ENCODE results near the gene PLEKHG3. TPM values are rescaled to one million over a fixed set of nuclear protein-coding genes. Genes with fewer than 3 reads are reported as not detected.
"Not testable (repeated sequence)": the region's sequence is repeated elsewhere in the genome, so short reads cannot be mapped to it uniquely, and the experiment has no call there.

PLEKHG3 gene
- total and polyA plus RNA-seq, 4 experiments from 2014 or later: 10.8 to 62.6 (median 54.9) TPM

GRCh38 chr14:64685371-64686281, 18.6 kb upstream of the PLEKHG3 start:
- Mint-ChIP-seq H3K9me3 (peaks cover 0 to 2% (median 0%) of the 10 kb centered on the region in 8 donors), H3K4me3 (no peak overlapping the region), H3K4me1 (peaks cover 27 to 52% (median 35%) of the 10 kb centered on the region in 4 donors), H3K36me3 (no peaks in the 10 kb centered on the region), H3K27ac (peak overlapping the region in 4 of 7 donors; percentile 5 to 74 (median 28)), H3K27me3 (no peaks in the 10 kb centered on the region)
- Histone ChIP-seq H3K4me1 (ENCODE audit: insufficient read depth, low read length) (peaks cover 26% of the 10 kb centered on the region), H3K4me3 (ENCODE audit: low read length in 2 of 2) (no peak overlapping the region), H3K27me3 (ENCODE audit: insufficient read depth, low read length) (no peaks in the 10 kb centered on the region), H3K36me3 (ENCODE audit: insufficient read depth, low read length) (no peaks in the 10 kb centered on the region), H3K27ac (ENCODE audit: low read depth, low read length) (no peak overlapping the region), H3K9me3 (ENCODE audit: control insufficient read depth in 1 of 2, low read length in 2 of 2) (no peaks in the 10 kb centered on the region)
- intact Hi-C loops (cut with micrococcal nuclease): loop anchor here (5.0 kb wide), 1 partner anchor 72 kb away; no protein-coding TSS in a partner anchor
- ChIA-PET POLR2A (ENCODE audit: partially characterized antibody) (interaction anchor here (1.1 kb wide), 1 partner anchor 13 kb away, joined by 3 read pairs; no protein-coding TSS in a partner anchor), CTCF (ENCODE audit: partially characterized antibody) (interaction anchor here (1.2 kb wide), 2 partner anchors 9 to 13 kb away, joined by 3 to 4 read pairs; no protein-coding TSS in a partner anchor)
- no peak for DNase-seq

- Mint-ChIP-seq H3K9me3 (peaks cover 0 to 2% (median 0%) of the 10 kb centered on the region in 8 donors), H3K27me3 (no peaks in the 10 kb centered on the region), H3K27ac (peak overlapping the region in 2 of 7 donors; percentile 5 to 74), H3K36me3 (no peaks in the 10 kb centered on the region), H3K4me3 (no peak overlapping the region), H3K4me1 (peaks cover 27 to 52% (median 36%) of the 10 kb centered on the region in 4 donors)
- no peaks in the 10 kb centered on the region for H3K9me3 ChIP-seq (ENCODE audit: control insufficient read depth in 1 of 2, low read length in 2 of 2)
- H3K4me1 ChIP-seq (ENCODE audit: insufficient read depth, low read length): peaks cover 26% of the 10 kb centered on the region
- no peak overlapping the region for H3K27ac ChIP-seq (ENCODE audit: low read depth, low read length)
- ChIA-PET POLR2A (ENCODE audit: partially characterized antibody) (no interaction called here), CTCF (ENCODE audit: partially characterized antibody) (interaction anchor here (1.2 kb wide), 2 partner anchors 10 to 13 kb away, joined by 3 to 4 read pairs; no protein-coding TSS in a partner anchor)
- H3K27me3 ChIP-seq (ENCODE audit: insufficient read depth, low read length): no peaks in the 10 kb centered on the region
- no peak for DNase-seq
- no peak overlapping the region for H3K4me3 ChIP-seq (ENCODE audit: low read length in 2 of 2)
- intact Hi-C loops (cut with micrococcal nuclease): loop anchor here (5.0 kb wide), 1 partner anchor 71 kb away; no protein-coding TSS in a partner anchor
- H3K36me3 ChIP-seq (ENCODE audit: insufficient read depth, low read length): no peaks in the 10 kb centered on the region
Measured at GRCh38 chr14:64686282-64686615, 18.0 kb upstream of the PLEKHG3 start.

GRCh38 chr14:64688031-64688430, 16.2 kb upstream of the PLEKHG3 start:
- Mint-ChIP-seq H3K4me3 (peak overlapping the region in 7 of 8 donors; percentile 33 to 77 (median 64)), H3K4me1 (peaks cover 31 to 61% (median 43%) of the 10 kb centered on the region in 4 donors), H3K36me3 (no peaks in the 10 kb centered on the region), H3K9me3 (peaks cover 0 to 2% (median 0%) of the 10 kb centered on the region in 8 donors), H3K27me3 (no peaks in the 10 kb centered on the region), H3K27ac (peak overlapping the region; percentile 62 to 88 (median 76))
- H3K27me3 ChIP-seq (ENCODE audit: insufficient read depth, low read length): no peaks in the 10 kb centered on the region
- intact Hi-C loops (cut with micrococcal nuclease): loop anchor here (2.0 to 5.0 kb wide), 2 partner anchors 17 to 69 kb away; partner anchors contain the start of gene PLEKHG3
- H3K4me1 ChIP-seq (ENCODE audit: insufficient read depth, low read length): peaks cover 26% of the 10 kb centered on the region
- DNase-seq: no peak
- POLR2A ChIA-PET (ENCODE audit: partially characterized antibody): interaction anchor here (0.8 to 15.4 kb wide), 9 partner anchors 8 to 74 kb away, joined by 3 to 178 read pairs (median 6); partner anchors contain the start of gene PLEKHG3
- CTCF ChIA-PET (ENCODE audit: partially characterized antibody): interaction anchor here (0.9 to 2.6 kb wide), 12 partner anchors 9 to 80 kb away, joined by 3 to 14 read pairs (median 4); partner anchors contain the start of gene PLEKHG3
- H3K36me3 ChIP-seq (ENCODE audit: insufficient read depth, low read length): no peaks in the 10 kb centered on the region
- no peaks in the 10 kb centered on the region for H3K9me3 ChIP-seq (ENCODE audit: control insufficient read depth in 1 of 2, low read length in 2 of 2)
- H3K4me3 ChIP-seq (ENCODE audit: low read length in 2 of 2): no peak overlapping the region
- no peak overlapping the region for H3K27ac ChIP-seq (ENCODE audit: low read depth, low read length)

- Histone ChIP-seq H3K36me3 (ENCODE audit: insufficient read depth, low read length) (no peaks in the 10 kb centered on the region), H3K4me1 (ENCODE audit: insufficient read depth, low read length) (peaks cover 29% of the 10 kb centered on the region), H3K9me3 (ENCODE audit: control insufficient read depth in 1 of 2, low read length in 2 of 2) (no peaks in the 10 kb centered on the region), H3K4me3 (ENCODE audit: low read length in 2 of 2) (no peak overlapping the region), H3K27me3 (ENCODE audit: insufficient read depth, low read length) (no peaks in the 10 kb centered on the region), H3K27ac (ENCODE audit: low read depth, low read length) (no peak overlapping the region)
- intact Hi-C loops (cut with micrococcal nuclease): loop anchor here (2.0 to 5.0 kb wide), 2 partner anchors 16 to 68 kb away; partner anchors contain the start of gene PLEKHG3
- Mint-ChIP-seq H3K27me3 (no peaks in the 10 kb centered on the region), H3K4me1 (peaks cover 31 to 64% (median 44%) of the 10 kb centered on the region in 4 donors), H3K4me3 (peak overlapping the region in 7 of 8 donors; percentile 52 to 77 (median 71)), H3K27ac (peak overlapping the region in 6 of 7 donors; percentile 49 to 87 (median 70)), H3K36me3 (no peaks in the 10 kb centered on the region), H3K9me3 (peaks cover 0 to 2% (median 0%) of the 10 kb centered on the region in 8 donors)
- CTCF ChIA-PET (ENCODE audit: partially characterized antibody): interaction anchor here (0.9 to 2.6 kb wide), 15 partner anchors 9 to 79 kb away, joined by 3 to 14 read pairs (median 4); partner anchors contain the start of gene PLEKHG3
- peak in 1 of 5 donors; percentile 48 for DNase-seq
- POLR2A ChIA-PET (ENCODE audit: partially characterized antibody): interaction anchor here (0.8 to 15.4 kb wide), 9 partner anchors 9 to 73 kb away, joined by 3 to 178 read pairs (median 6); partner anchors contain the start of gene PLEKHG3
Measured at GRCh38 chr14:64688811-64689281, 15.4 kb upstream of the PLEKHG3 start.

- no peak for DNase-seq
- H3K9me3 Mint-ChIP-seq: peaks cover 0 to 2% (median 0%) of the 10 kb centered on the region in 8 donors
- peak overlapping the region in 6 of 7 donors; percentile 47 to 81 (median 64) for H3K27ac Mint-ChIP-seq
- no peaks in the 10 kb centered on the region for H3K36me3 Mint-ChIP-seq
- intact Hi-C loops (cut with micrococcal nuclease): loop anchor here (2.0 to 5.0 kb wide), 2 partner anchors 16 to 68 kb away; partner anchors contain the start of gene PLEKHG3
- H3K4me3 Mint-ChIP-seq: peak overlapping the region in 7 of 8 donors; percentile 43 to 77 (median 71)
- no peaks in the 10 kb centered on the region for H3K27me3 ChIP-seq (ENCODE audit: insufficient read depth, low read length)
- H3K9me3 ChIP-seq (ENCODE audit: control insufficient read depth in 1 of 2, low read length in 2 of 2): no peaks in the 10 kb centered on the region
- no peak overlapping the region for H3K27ac ChIP-seq (ENCODE audit: low read depth, low read length)
- ChIA-PET CTCF (ENCODE audit: partially characterized antibody) (interaction anchor here (0.9 to 2.6 kb wide), 15 partner anchors 8 to 202 kb away, joined by 3 to 14 read pairs (median 4); partner anchors contain the start of gene PLEKHG3), POLR2A (ENCODE audit: partially characterized antibody) (interaction anchor here (1.4 to 15.4 kb wide), 7 partner anchors 9 to 73 kb away, joined by 4 to 178 read pairs (median 8); partner anchors contain the start of gene PLEKHG3)
- no peaks in the 10 kb centered on the region for H3K27me3 Mint-ChIP-seq
- peaks cover 33% of the 10 kb centered on the region for H3K4me1 ChIP-seq (ENCODE audit: insufficient read depth, low read length)
- H3K4me3 ChIP-seq (ENCODE audit: low read length in 2 of 2): no peak overlapping the region
- H3K4me1 Mint-ChIP-seq: peaks cover 31 to 64% (median 47%) of the 10 kb centered on the region in 4 donors
- H3K36me3 ChIP-seq (ENCODE audit: insufficient read depth, low read length): no peaks in the 10 kb centered on the region
Measured at GRCh38 chr14:64689289-64689688, 14.9 kb upstream of the PLEKHG3 start.

GRCh38 chr14:64690607-64691006, 13.6 kb upstream of the PLEKHG3 start:
- H3K27ac Mint-ChIP-seq: peak overlapping the region in 3 of 7 donors; percentile 23 to 66 (median 61)
- H3K27me3 Mint-ChIP-seq; H3K36me3 Mint-ChIP-seq; H3K9me3 ChIP-seq (ENCODE audit: control insufficient read depth in 1 of 2, low read length in 2 of 2); H3K27me3 ChIP-seq (ENCODE audit: insufficient read depth, low read length); H3K9me3 Mint-ChIP-seq; H3K36me3 ChIP-seq (ENCODE audit: insufficient read depth, low read length); intact Hi-C loops (cut with micrococcal nuclease); H3K4me3 ChIP-seq (ENCODE audit: low read length in 2 of 2); CTCF ChIA-PET (ENCODE audit: partially characterized antibody); DNase-seq; H3K27ac ChIP-seq (ENCODE audit: low read depth, low read length): not testable (repeated sequence)
- peaks cover 32 to 68% (median 54%) of the 10 kb centered on the region in 4 donors for H3K4me1 Mint-ChIP-seq
- peak overlapping the region in 1 of 8 donors; percentile 48 for H3K4me3 Mint-ChIP-seq
- peaks cover 47% of the 10 kb centered on the region for H3K4me1 ChIP-seq (ENCODE audit: insufficient read depth, low read length)
- POLR2A ChIA-PET (ENCODE audit: partially characterized antibody): interaction anchor here (15.4 kb wide), 1 partner anchor 16 kb away, joined by 178 read pairs; the partner anchor contains the start of gene PLEKHG3

All from CD4-positive, alpha-beta memory T cell (primary cell).